HEK293 (cell line): ENCODE data around the gene TEX53.

ENCODE experiments used
- CTCF ChIP-seq: fragments of 450-650 bp; formaldehyde crosslinking; IDR thresholded peaks from 2 replicates; pipeline ENCODE4 v1.5.1; 2016; ENCODE audit warnings: missing biosample characterization, missing genetic modification characterization
- HIC1 ChIP-seq: fragments of 450-650 bp; formaldehyde crosslinking; IDR thresholded peaks from 2 replicates; pipeline ENCODE4 v1.5.1; 2016; ENCODE audit warnings: missing biosample characterization, missing genetic modification characterization
- HOXD13 ChIP-seq: sonication (generic); formaldehyde crosslinking; IDR thresholded peaks from 2 replicates; pipeline ENCODE4 v1.8.0; 2022; ENCODE audit warnings: missing genetic modification reagents, borderline replicate concordance
- KLF9 ChIP-seq: fragments of 450-650 bp; formaldehyde crosslinking; IDR thresholded peaks from 2 replicates; pipeline ENCODE4 v1.5.1; 2016; ENCODE audit warnings: missing biosample characterization, missing genetic modification characterization, low read depth
- PRDM1 ChIP-seq: fragments of 450-650 bp; formaldehyde crosslinking; IDR thresholded peaks from 2 replicates; pipeline ENCODE4; 2016; ENCODE audit warnings: missing biosample characterization, missing genetic modification characterization
- TCF7L2 ChIP-seq: IDR thresholded peaks from 2 replicates; pipeline ENCODE4 v1.6.1; 2011; ENCODE audit warnings: low read depth, mild to moderate bottlenecking, inconsistent platforms, low read length, moderate library complexity, borderline replicate concordance
- ZFP37 ChIP-seq: fragments of 450-650 bp; formaldehyde crosslinking; IDR thresholded peaks from 2 replicates; pipeline ENCODE4 v1.5.1; 2016; ENCODE audit warnings: missing biosample characterization, missing genetic modification characterization
- ZNF239 ChIP-seq: fragments of 450-650 bp; formaldehyde crosslinking; IDR thresholded peaks from 2 replicates; pipeline ENCODE4 v1.5.1; 2016; ENCODE audit warnings: missing biosample characterization, missing genetic modification characterization
- ZNF561 ChIP-seq: fragments of 450-650 bp; IDR thresholded peaks from 2 replicates; pipeline ENCODE4 v1.5.1; 2018; ENCODE audit warnings: missing biosample characterization, missing genetic modification characterization, borderline replicate concordance
- ZNF629 ChIP-seq: fragments of 450-650 bp; formaldehyde crosslinking; IDR thresholded peaks from 2 replicates; pipeline ENCODE4 v1.5.1; 2017; ENCODE audit warnings: missing biosample characterization, missing genetic modification characterization
- ZNF777 ChIP-seq: fragments of 450-650 bp; formaldehyde crosslinking; IDR thresholded peaks from 2 replicates; pipeline ENCODE4 v1.5.1; 2017; ENCODE audit warnings: missing biosample characterization, missing genetic modification characterization, borderline replicate concordance
- ZSCAN16 ChIP-seq: fragments of 450-650 bp; formaldehyde crosslinking; IDR thresholded peaks from 2 replicates; pipeline ENCODE4 v1.5.1; 2016; ENCODE audit warnings: missing biosample characterization, missing genetic modification characterization
- ZSCAN5A ChIP-seq: fragments of 450-650 bp; formaldehyde crosslinking; IDR thresholded peaks from 2 replicates; pipeline ENCODE4 v1.5.1; 2016; ENCODE audit warnings: missing biosample characterization, missing genetic modification characterization

- TF ChIP-seq ZFP37 (tag by site-specific recombination) = no peak
- TF ChIP-seq PRDM1 (tag by site-specific recombination) = no peak
- no peak for TF ChIP-seq ZNF777 (tag by site-specific recombination)
- TF ChIP-seq KLF9 = no peak
- TF ChIP-seq ZSCAN5A (tag by site-specific recombination) = no peak
- no peak for TF ChIP-seq HOXD13 (CRISPR knock-in tag)
- no peak for TF ChIP-seq CTCF
- TF ChIP-seq ZSCAN16 (tag by site-specific recombination) = no peak
- no peak for TF ChIP-seq ZNF629 (tag by site-specific recombination)
- TF ChIP-seq HIC1 (tag by site-specific recombination) = no peak
- no peak for TF ChIP-seq TCF7L2
- TF ChIP-seq ZNF239 (tag by site-specific recombination) = no peak
- no peak for TF ChIP-seq ZNF561
Observed at GRCh38 chr9:114621975-114622609, 35.5 kb downstream of the TEX53 start.
